Measurements from ENCODE around the gene ABCA10. TPM values are rescaled to one million over a fixed set of nuclear protein-coding genes. Genes with fewer than 3 reads are reported as not detected.

Gene ABCA10
- total and polyA plus RNA-seq, 2 of the 8 experiments (the other 6 are each of a cell fraction or from before 2014, with no cell fraction given) = not detected

Small RNA genes within 50 kb of the gene (microRNA-seq; reads per million reads assigned to microRNA genes)
- gene MIR4524A (ENCODE audit: borderline microRNAs expressed in 2 of 2, borderline number of aligned reads in 2 of 2, borderline replicate concordance in 1 of 2) (0 reads per million in 2 experiments), gene MIR4524B (ENCODE audit: borderline microRNAs expressed in 2 of 2, borderline number of aligned reads in 2 of 2, borderline replicate concordance in 1 of 2) (0 reads per million in 2 experiments)

Small RNA genes within 50 kb of the gene (small RNA-seq; reads per million reads assigned to genes)
- gene MIR4524B (ENCODE audit: insufficient read depth) = not detected

Other genes with a start within 250 kb of the ABCA10 start
- not detected in 2 replicates for gene ABCA9, start 167.9 kb downstream of the ABCA10 start, total RNA-seq (2021; fragmentation: NEBNext Ultra II Directional; extraction: Animal tissue kit (Norgen Biotek cat#: 25700))
- gene ABCA9, start 167.9 kb downstream of the ABCA10 start, polyA plus RNA-seq (2011; rRNA removed) = not detected in 2 replicates
- gene ABCA6, start 86.9 kb downstream of the ABCA10 start, total RNA-seq (2021; fragmentation: NEBNext Ultra II Directional; extraction: Animal tissue kit (Norgen Biotek cat#: 25700)) = not detected in 2 replicates
- gene ABCA6, start 86.9 kb downstream of the ABCA10 start, polyA plus RNA-seq (2011; rRNA removed) = not detected in 2 replicates
- 2.3 and 4.1 TPM in 2 replicates for gene ABCA5, start 98.3 kb upstream of the ABCA10 start, total RNA-seq (2021; fragmentation: NEBNext Ultra II Directional; extraction: Animal tissue kit (Norgen Biotek cat#: 25700))
- 0.52 and 1.3 TPM in 2 replicates for gene ABCA5, start 98.3 kb upstream of the ABCA10 start, polyA plus RNA-seq (2011; rRNA removed)
- 42.2 and 44.1 TPM in 2 replicates for gene MAP2K6, start 185.9 kb upstream of the ABCA10 start, total RNA-seq (2021; fragmentation: NEBNext Ultra II Directional; extraction: Animal tissue kit (Norgen Biotek cat#: 25700))
- 6.7 and 11.0 TPM in 2 replicates for gene MAP2K6, start 185.9 kb upstream of the ABCA10 start, polyA plus RNA-seq (2011; rRNA removed)